ENCODE results near the gene HSPA1B.

The HSPA1B gene

DNA sequence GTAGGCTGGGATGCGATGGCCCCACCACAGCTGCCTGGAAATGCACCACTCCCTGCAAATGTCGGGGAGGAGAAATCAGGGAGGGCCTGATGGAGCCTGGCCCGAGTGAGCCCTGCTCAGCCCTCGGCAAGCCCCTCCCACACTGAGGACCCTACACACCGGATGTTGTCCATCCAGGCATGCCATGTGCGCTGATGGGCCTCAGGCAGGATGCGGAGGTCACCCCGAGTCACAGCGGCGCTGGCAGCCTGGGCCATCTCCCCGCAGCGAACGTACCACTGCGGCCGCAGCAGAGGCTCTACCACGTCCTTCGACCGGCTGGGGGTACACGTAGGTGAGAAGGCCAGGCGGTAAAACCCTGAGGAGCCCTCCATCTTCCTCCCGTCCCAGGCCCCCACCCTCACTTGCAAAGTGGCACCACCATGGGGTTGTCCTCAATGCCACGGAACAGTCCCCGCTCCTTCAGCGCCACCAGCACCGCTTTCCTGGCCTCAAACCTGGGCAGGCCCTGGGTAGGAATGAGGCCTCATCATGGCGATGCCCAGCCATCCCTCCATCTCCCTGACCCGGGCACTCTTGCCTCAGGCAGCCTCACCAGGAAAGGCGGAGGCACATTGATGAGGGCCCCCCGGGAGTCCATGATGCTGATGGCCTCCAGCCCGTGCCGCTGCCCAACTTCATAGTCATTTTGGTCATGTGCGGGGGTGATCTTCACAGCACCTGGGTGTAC lies 45.2 kb upstream of the HSPA1B start:
- Histone ChIP-seq H3K4me3 (ENCODE audit: low read length) (no peak overlapping the region), H3K36me3 (ENCODE audit: control insufficient read depth, low read length) (peaks cover 81% of the 10 kb centered on the region), H3K9me2 (replicated peaks; ENCODE audit: control insufficient read depth, low read length) (no peaks in the 10 kb centered on the region), H4K20me1 (ENCODE audit: control insufficient read depth, insufficient read depth, low read depth, low read length) (no peaks in the 10 kb centered on the region), H3K4me1 (ENCODE audit: control insufficient read depth, low read length) (peaks cover 7% of the 10 kb centered on the region), H3K27me3 (ENCODE audit: control insufficient read depth, low read length) (no peaks in the 10 kb centered on the region), H3K79me2 (ENCODE audit: control insufficient read depth, low read length) (no peaks in the 10 kb centered on the region), H3K4me2 (ENCODE audit: low read length) (no peak overlapping the region), H3K27ac (ENCODE audit: low read depth, low read length) (no peak overlapping the region), H3F3A (ENCODE audit: control insufficient read depth, insufficient read depth) (no peaks in the 10 kb centered on the region), H3K9me3 (ENCODE audit: control insufficient read depth, insufficient read depth, low read length) (no peaks in the 10 kb centered on the region)
- TF ChIP-seq, protein P1, sequence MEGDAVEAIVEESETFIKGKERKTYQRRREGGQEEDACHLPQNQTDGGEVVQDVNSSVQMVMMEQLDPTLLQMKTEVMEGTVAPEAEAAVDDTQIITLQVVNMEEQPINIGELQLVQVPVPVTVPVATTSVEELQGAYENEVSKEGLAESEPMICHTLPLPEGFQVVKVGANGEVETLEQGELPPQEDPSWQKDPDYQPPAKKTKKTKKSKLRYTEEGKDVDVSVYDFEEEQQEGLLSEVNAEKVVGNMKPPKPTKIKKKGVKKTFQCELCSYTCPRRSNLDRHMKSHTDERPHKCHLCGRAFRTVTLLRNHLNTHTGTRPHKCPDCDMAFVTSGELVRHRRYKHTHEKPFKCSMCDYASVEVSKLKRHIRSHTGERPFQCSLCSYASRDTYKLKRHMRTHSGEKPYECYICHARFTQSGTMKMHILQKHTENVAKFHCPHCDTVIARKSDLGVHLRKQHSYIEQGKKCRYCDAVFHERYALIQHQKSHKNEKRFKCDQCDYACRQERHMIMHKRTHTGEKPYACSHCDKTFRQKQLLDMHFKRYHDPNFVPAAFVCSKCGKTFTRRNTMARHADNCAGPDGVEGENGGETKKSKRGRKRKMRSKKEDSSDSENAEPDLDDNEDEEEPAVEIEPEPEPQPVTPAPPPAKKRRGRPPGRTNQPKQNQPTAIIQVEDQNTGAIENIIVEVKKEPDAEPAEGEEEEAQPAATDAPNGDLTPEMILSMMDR (IDR thresholded peaks at IDR 0.05; ENCODE audit: low read depth, low read length, poor library complexity, severe bottlenecking), result no peak
- no peak for TF ChIP-seq EZH2phosphoT487 (IDR thresholded peaks at IDR 0.05; ENCODE audit: borderline replicate concordance, low read length)

DNA sequence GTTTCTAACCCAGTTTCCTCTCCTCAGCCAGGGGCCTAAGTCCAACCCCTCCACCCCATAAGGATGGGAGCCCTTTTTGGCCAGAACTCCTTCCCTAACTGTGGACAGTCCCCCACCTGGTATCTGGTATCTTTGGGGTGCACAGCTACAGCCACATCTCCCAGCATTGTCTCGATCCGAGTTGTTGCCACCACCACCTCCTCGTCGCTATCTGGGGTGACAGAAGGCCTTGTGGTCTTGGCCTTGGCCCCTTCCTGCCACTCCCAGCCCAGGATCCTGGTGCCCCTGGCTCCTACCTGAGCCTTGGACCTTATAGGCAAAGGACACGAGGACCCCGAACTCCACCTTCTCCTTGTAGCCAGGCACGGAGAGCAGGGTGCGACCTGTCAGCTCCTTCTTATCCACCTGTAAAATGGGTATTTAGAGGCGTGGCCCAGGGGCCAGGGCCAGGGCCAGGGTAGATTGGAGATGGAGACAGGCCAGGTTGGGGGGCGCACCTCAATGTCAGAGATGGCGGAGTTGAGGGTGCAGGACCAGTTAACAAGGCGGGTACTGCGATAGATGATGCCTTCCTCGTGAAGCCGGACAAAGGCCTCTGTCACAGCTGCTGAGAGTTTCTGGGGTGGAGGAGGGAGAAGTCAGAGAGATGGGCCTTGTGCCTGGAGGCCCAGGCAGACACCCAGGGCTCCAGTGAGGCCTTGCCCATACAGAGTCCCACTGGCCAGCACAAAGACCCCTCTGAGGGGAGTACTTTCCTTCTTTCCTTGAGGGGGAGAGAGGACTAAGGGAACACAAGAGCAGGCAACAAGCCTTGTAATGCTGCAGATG lies 43.2 kb upstream of the HSPA1B start:
- Histone ChIP-seq H3F3A (ENCODE audit: control insufficient read depth, insufficient read depth) (peaks cover 6% of the 10 kb centered on the region), H3K27ac (ENCODE audit: low read depth, low read length) (no peak overlapping the region), H4K20me1 (ENCODE audit: control insufficient read depth, insufficient read depth, low read depth, low read length) (peaks cover 4% of the 10 kb centered on the region; the same call in 1 of the 2 replicates), H3K9me3 (ENCODE audit: control insufficient read depth, insufficient read depth, low read length) (no peaks in the 10 kb centered on the region), H3K27me3 (ENCODE audit: control insufficient read depth, low read length) (no peaks in the 10 kb centered on the region), H3K79me2 (ENCODE audit: control insufficient read depth, low read length) (peaks cover 5% of the 10 kb centered on the region), H3K4me2 (ENCODE audit: low read length) (no peak overlapping the region), H3K4me3 (ENCODE audit: low read length) (no peak overlapping the region), H3K36me3 (ENCODE audit: control insufficient read depth, low read length) (peaks cover 78% of the 10 kb centered on the region), H3K9me2 (replicated peaks; ENCODE audit: control insufficient read depth, low read length) (no peaks in the 10 kb centered on the region), H3K4me1 (ENCODE audit: control insufficient read depth, low read length) (peaks cover 5% of the 10 kb centered on the region)
- TF ChIP-seq, protein P1 (IDR thresholded peaks at IDR 0.05; ENCODE audit: low read depth, low read length, poor library complexity, severe bottlenecking), result no peak
- no peak for TF ChIP-seq EZH2phosphoT487 (IDR thresholded peaks at IDR 0.05; ENCODE audit: borderline replicate concordance, low read length)

DNA sequence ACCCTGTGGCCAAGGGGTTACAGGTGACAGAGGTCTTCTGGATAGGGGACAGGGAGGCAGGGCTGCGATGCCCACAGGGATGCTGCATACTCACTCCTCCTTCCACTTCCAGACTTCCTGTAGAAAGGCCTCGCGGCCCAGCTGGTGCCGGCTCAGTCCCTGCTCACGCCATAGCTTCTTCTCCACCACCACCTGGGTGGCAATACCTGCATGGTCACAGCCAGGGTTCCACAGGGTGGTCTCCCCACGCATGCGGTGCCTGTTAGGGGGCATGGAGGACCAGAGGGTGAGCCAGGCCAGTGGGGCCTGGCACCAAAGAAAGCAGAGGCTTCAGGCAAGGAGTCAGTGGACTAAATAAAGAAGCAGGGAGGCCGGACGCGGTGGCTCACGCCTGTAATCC lies 42.1 kb upstream of the HSPA1B start:
- Histone ChIP-seq H3K9me3 (ENCODE audit: control insufficient read depth, insufficient read depth, low read length) (no peaks in the 10 kb centered on the region), H3K9me2 (replicated peaks; ENCODE audit: control insufficient read depth, low read length) (no peaks in the 10 kb centered on the region), H3F3A (ENCODE audit: control insufficient read depth, insufficient read depth) (peaks cover 7% of the 10 kb centered on the region), H3K4me1 (ENCODE audit: control insufficient read depth, low read length) (peaks cover 16% of the 10 kb centered on the region), H3K79me2 (ENCODE audit: control insufficient read depth, low read length) (peaks cover 5% of the 10 kb centered on the region), H3K27ac (ENCODE audit: low read depth, low read length) (no peak overlapping the region), H4K20me1 (ENCODE audit: control insufficient read depth, insufficient read depth, low read depth, low read length) (peaks cover 4% of the 10 kb centered on the region; the same call in 1 of the 2 replicates), H3K27me3 (ENCODE audit: control insufficient read depth, low read length) (no peaks in the 10 kb centered on the region), H3K36me3 (ENCODE audit: control insufficient read depth, low read length) (peaks cover 71% of the 10 kb centered on the region), H3K4me2 (ENCODE audit: low read length) (no peak overlapping the region), H3K4me3 (ENCODE audit: low read length) (no peak overlapping the region)
- no peak for TF ChIP-seq EZH2phosphoT487 (IDR thresholded peaks at IDR 0.05; ENCODE audit: borderline replicate concordance, low read length)
- TF ChIP-seq, protein P1 (IDR thresholded peaks at IDR 0.05; ENCODE audit: low read depth, low read length, poor library complexity, severe bottlenecking), result no peak
